ENCODE data around the gene WASHC4. TPM values are rescaled to one million over a fixed set of nuclear protein-coding genes. Genes with fewer than 3 reads are reported as not detected.

WASHC4 gene
- total RNA-seq, 1 donor from 2014 or later, result 32.0 TPM

DNA sequence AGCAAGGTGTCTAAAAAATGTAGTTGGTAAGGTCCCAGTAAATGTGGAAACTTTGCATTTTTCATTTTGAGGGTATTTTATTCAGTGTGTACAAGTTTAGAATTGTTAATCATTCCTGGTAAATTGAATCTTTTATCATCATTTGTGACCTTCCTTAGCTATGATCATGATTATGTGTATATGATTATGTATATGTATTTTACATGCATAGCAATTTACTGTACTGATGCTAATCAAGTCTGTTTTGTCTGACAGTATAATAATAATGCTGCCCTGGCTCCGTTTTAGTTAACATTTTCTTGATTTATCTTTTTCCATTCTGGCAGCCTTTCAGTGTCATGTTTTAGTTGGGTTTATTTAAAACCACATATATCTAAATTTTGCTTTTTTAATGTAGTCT lies 9.4 kb downstream of the WASHC4 start:
- H3K27ac Mint-ChIP-seq (ENCODE audit: unreplicated experiment), result no peak overlapping the region
- TF ChIP-seq, protein P1, sequence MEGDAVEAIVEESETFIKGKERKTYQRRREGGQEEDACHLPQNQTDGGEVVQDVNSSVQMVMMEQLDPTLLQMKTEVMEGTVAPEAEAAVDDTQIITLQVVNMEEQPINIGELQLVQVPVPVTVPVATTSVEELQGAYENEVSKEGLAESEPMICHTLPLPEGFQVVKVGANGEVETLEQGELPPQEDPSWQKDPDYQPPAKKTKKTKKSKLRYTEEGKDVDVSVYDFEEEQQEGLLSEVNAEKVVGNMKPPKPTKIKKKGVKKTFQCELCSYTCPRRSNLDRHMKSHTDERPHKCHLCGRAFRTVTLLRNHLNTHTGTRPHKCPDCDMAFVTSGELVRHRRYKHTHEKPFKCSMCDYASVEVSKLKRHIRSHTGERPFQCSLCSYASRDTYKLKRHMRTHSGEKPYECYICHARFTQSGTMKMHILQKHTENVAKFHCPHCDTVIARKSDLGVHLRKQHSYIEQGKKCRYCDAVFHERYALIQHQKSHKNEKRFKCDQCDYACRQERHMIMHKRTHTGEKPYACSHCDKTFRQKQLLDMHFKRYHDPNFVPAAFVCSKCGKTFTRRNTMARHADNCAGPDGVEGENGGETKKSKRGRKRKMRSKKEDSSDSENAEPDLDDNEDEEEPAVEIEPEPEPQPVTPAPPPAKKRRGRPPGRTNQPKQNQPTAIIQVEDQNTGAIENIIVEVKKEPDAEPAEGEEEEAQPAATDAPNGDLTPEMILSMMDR (conservative IDR thresholded peaks at IDR 0.05), result no peak
- H3K36me3 Mint-ChIP-seq (ENCODE audit: low read depth), result peaks cover 24% of the 10 kb centered on the region
- DNase-seq (ENCODE audit: low read depth, low spot score), result no peak
- H3K4me1 Mint-ChIP-seq, result no peaks in the 10 kb centered on the region
- H3K9me3 Mint-ChIP-seq, result no peaks in the 10 kb centered on the region
- H3K27me3 Mint-ChIP-seq (ENCODE audit: low read depth), result no peaks in the 10 kb centered on the region
- no peak overlapping the region for H3K4me3 Mint-ChIP-seq

DNA sequence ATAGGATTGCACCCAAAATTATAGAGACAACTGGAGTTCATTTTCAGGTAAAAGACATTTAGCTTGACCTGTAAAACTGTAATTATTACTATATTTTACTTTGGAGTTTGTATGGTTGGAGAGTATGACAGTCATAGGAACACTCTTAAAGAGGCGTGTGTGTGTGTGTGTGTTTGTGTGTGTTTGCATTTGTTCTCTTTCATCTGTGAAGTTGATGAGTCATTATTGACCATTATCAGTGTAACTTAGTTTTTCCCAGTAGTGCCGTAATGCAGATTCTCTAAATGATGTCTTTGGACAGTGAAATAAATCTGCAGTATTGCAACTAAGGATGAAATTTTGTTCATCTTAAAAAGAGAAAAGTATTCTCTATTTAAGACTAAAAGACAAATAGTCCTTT lies 13.0 kb downstream of the WASHC4 start:
- H3K9me3 Mint-ChIP-seq, result no peaks in the 10 kb centered on the region
- no peak overlapping the region for H3K4me3 Mint-ChIP-seq
- TF ChIP-seq, protein P1 (conservative IDR thresholded peaks at IDR 0.05), result no peak
- H3K36me3 Mint-ChIP-seq (ENCODE audit: low read depth), result peaks cover 23% of the 10 kb centered on the region
- H3K27me3 Mint-ChIP-seq (ENCODE audit: low read depth), result no peaks in the 10 kb centered on the region
- H3K4me1 Mint-ChIP-seq, result no peaks in the 10 kb centered on the region
- DNase-seq (ENCODE audit: low read depth, low spot score), result no peak
- no peak overlapping the region for H3K27ac Mint-ChIP-seq (ENCODE audit: unreplicated experiment)

DNA sequence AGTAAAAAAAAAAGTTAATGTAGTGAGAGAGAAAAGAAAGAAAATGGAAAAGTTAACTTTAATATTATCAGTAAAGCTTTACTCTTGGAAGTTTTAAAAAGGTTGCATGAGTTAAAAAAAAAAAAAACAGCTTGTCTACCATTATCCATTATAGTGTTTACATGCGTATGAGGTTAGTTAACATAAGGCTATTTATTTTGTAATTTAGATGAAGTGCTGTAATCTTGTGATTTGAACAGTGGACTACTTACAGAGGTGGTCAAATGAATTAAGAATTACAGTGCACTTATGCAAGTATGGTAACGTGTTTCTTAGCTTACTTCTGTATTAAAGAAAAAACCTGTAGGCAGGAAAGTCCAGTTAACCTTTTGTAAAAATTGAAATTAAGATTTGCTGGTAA lies 30.7 kb downstream of the WASHC4 start:
- Mint-ChIP-seq H3K4me1 (no peaks in the 10 kb centered on the region), H3K9me3 (no peaks in the 10 kb centered on the region), H3K36me3 (ENCODE audit: low read depth) (peaks cover 20% of the 10 kb centered on the region), H3K27me3 (ENCODE audit: low read depth) (no peaks in the 10 kb centered on the region), H3K4me3 (no peak overlapping the region), H3K27ac (ENCODE audit: unreplicated experiment) (no peak overlapping the region)
- DNase-seq (ENCODE audit: low read depth, low spot score), result no peak
- TF ChIP-seq, protein P1 (conservative IDR thresholded peaks at IDR 0.05), result no peak

DNA sequence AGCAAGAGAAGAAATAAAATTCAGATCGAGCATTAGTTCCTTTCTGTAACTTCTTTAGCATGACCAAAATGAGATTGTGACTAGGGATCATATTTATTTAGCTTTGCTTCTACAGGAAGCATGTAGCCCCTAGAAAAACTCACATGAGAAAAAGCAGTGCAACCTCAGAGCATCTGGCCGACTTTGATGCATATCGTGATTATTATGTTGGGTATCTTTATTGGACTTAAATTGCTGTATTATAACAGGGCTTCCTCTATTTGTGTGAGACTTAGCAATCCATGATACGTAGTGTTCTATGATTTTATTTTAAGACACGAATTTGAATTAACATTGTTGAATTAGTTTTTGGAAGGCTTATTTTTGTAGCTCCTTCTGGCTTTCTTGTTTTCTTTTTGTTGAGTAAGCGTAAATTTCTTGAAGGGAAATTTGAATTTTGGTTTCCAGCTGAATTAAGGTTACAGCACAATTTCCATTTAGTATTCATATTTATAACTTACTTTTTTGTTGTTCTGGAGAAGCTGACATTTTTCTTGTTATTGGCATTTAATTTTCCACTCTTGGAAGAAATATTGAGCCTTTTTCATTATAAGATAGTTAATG lies 33.9 kb downstream of the WASHC4 start:
- Mint-ChIP-seq H3K4me1 (no peaks in the 10 kb centered on the region), H3K4me3 (no peak overlapping the region), H3K9me3 (no peaks in the 10 kb centered on the region), H3K27ac (ENCODE audit: unreplicated experiment) (no peak overlapping the region), H3K27me3 (ENCODE audit: low read depth) (no peaks in the 10 kb centered on the region), H3K36me3 (ENCODE audit: low read depth) (peaks cover 7% of the 10 kb centered on the region)
- TF ChIP-seq, protein P1 (conservative IDR thresholded peaks at IDR 0.05), result no peak
- no peak for DNase-seq (ENCODE audit: low read depth, low spot score)

DNA sequence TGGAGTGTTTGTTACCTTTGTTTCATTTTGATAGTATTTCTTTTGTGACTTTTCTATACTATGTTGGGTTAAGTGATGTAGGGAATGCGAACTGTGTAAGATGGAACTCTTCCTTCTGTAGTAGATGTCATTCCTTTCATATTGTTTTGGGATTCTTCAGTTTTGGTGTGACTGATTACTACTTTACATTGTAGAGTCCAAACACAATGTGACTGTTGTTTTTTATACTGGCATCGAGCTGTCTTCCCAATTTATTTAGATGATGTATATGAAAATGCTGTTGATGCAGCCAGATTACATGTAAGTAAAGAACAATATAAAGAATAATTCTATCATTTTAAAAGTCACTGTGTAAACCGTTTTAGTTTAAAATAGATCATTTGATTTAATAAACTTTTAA lies 34.7 kb downstream of the WASHC4 start:
- no peak overlapping the region for H3K27ac Mint-ChIP-seq (ENCODE audit: unreplicated experiment)
- H3K9me3 Mint-ChIP-seq, result no peaks in the 10 kb centered on the region
- no peaks in the 10 kb centered on the region for H3K4me1 Mint-ChIP-seq
- no peak for DNase-seq (ENCODE audit: low read depth, low spot score)
- no peaks in the 10 kb centered on the region for H3K27me3 Mint-ChIP-seq (ENCODE audit: low read depth)
- H3K4me3 Mint-ChIP-seq, result no peak overlapping the region
- TF ChIP-seq, protein P1 (conservative IDR thresholded peaks at IDR 0.05), result no peak
- H3K36me3 Mint-ChIP-seq (ENCODE audit: low read depth), result peaks cover 11% of the 10 kb centered on the region
